ENCODE results near the gene FAM50A.

- TF ChIP-seq CTCF (IDR thresholded peaks at IDR 0.05) (no peak), POLR2A (IDR thresholded peaks at IDR 0.05) (no peak)
These were observed 12.6 kb upstream of the FAM50A start for GRCh38 chrX:154431341-154431740.

Data from upper lobe of left lung (tissue), 4 donors.